B cell (primary cell): Measurements from ENCODE around the gene PRKACA. TPM values are rescaled to one million over a fixed set of nuclear protein-coding genes. Genes with fewer than 3 reads are reported as not detected.

Experiments
- ATAC-seq: fragments of 200-7000 bp; cut with Tn5 transposase; one replicate; pipeline ENCODE4 v1.10.0; 2021; ENCODE audit warnings: low read depth, mild to moderate bottlenecking, moderate number of reproducible peaks, moderate library complexity
- CTCF ChIA-PET: fragments of 350-600 bp; sonication (Branson Sonifier 250); formaldehyde crosslinking; loops from one replicate; lab custom pipeline; 2021; ENCODE audit warnings: antibody characterized with exemption, inconsistent platforms; lab: Charles Lee
- POLR2A ChIA-PET: fragments of 350-600 bp; sonication (Branson Sonifier 250); formaldehyde crosslinking; loops from one replicate; lab custom pipeline; 2021; ENCODE audit warnings: antibody characterized with exemption; lab: Charles Lee
- DNase-seq: peaks from one replicate; pipeline ENCODE4 v3.0.0; 2013
- H2AFZ ChIP-seq: 2 replicates; pipeline ENCODE4 v1.6.1; 2012; ENCODE audit warnings: mild to moderate bottlenecking, low read depth, low read length; ENCODE audit not compliant: insufficient read depth, poor library complexity, severe bottlenecking
- H3K27ac ChIP-seq, 2 donors: 1 replicate in 1 of 2; 2 replicates in 1 of 2; pipeline ENCODE4 v1.5.1; 2012 to 2013; ENCODE audit warnings: low read length in 2 of 2, mild to moderate bottlenecking in 2 of 2, moderate library complexity in 1 of 2
- H3K27me3 ChIP-seq, 4 experiments: fragments of 200-600 bp in 1 of 4; sonication (generic) in 1 of 4; replicated peaks in 1 of 4; 1 replicate in 2 of 4; 2 replicates in 2 of 4; pipeline versions ENCODE4 v1.6.1 to v1.7.0; 2013 to 2016; ENCODE audit warnings: low read length in 3 of 4, mild to moderate bottlenecking in 2 of 4, mixed read lengths in 1 of 4, moderate library complexity in 1 of 4; ENCODE audit not compliant: insufficient read depth in 4 of 4, control insufficient read depth in 3 of 4; ENCODE audit errors: control extremely low read depth in 1 of 4
- H3K36me3 ChIP-seq, 2 experiments: replicated peaks in 1 of 2; 1 replicate in 1 of 2; 2 replicates in 1 of 2; pipeline versions ENCODE4 v1.6.1 to v1.7.1; 2013; ENCODE audit warnings: low read length in 1 of 2; ENCODE audit not compliant: insufficient read depth in 2 of 2, control insufficient read depth in 1 of 2; ENCODE audit errors: control extremely low read depth in 1 of 2, extremely low read depth in 1 of 2
- H3K4me1 ChIP-seq, 2 donors: fragments of 200-600 bp in 1 of 2; sonication (generic) in 1 of 2; 1 replicate in 1 of 2; 2 replicates in 1 of 2; pipeline versions ENCODE4 v1.5.1 to v1.6.1; 2013 to 2017; ENCODE audit warnings: low read length in 2 of 2; ENCODE audit not compliant: control insufficient read depth in 2 of 2, insufficient read depth in 2 of 2
- H3K4me2 ChIP-seq: replicated peaks from 2 replicates; pipeline ENCODE3; 2012; ENCODE audit warnings: mild to moderate bottlenecking, low read depth, low read length; ENCODE audit not compliant: poor library complexity, severe bottlenecking
- H3K4me3 ChIP-seq, 5 experiments: fragments of 200-600 bp in 1 of 5; sonication (generic) in 1 of 5; 1 replicate in 3 of 5; 2 replicates in 2 of 5; pipeline versions ENCODE4 v1.5.1 to v1.7.0; 2011 to 2016; ENCODE audit warnings: low read length in 4 of 5, mild to moderate bottlenecking in 4 of 5, low read depth in 2 of 5, control low read depth in 1 of 5, moderate library complexity in 1 of 5; ENCODE audit not compliant: insufficient read depth in 1 of 5; ENCODE audit errors: control extremely low read depth in 1 of 5, extremely low read depth in 1 of 5
- H3K79me2 ChIP-seq: fragments of 200-600 bp; sonication (generic); one replicate; pipeline ENCODE4 v1.6.0; 2016; ENCODE audit warnings: low read length; ENCODE audit not compliant: control insufficient read depth, insufficient read depth
- H3K9ac ChIP-seq: fragments of 200-600 bp; sonication (generic); 2 replicates; pipeline ENCODE4 v1.6.1; 2017; ENCODE audit warnings: mild to moderate bottlenecking, low read length, moderate library complexity
- H3K9me3 ChIP-seq, 3 donors: one replicate each; pipeline versions ENCODE4 v1.6.1 to v1.7.1; 2013; ENCODE audit warnings: low read length in 2 of 3; ENCODE audit not compliant: control insufficient read depth in 2 of 3, insufficient read depth in 1 of 3; ENCODE audit errors: control extremely low read depth in 1 of 3
- H4K20me1 ChIP-seq: 2 replicates; pipeline ENCODE4 v1.6.0; 2012; ENCODE audit warnings: mild to moderate bottlenecking, low read length; ENCODE audit not compliant: insufficient read depth, control insufficient read depth, poor library complexity, severe bottlenecking
- H3K27ac Mint-ChIP-seq: one replicate; pipeline ENCODE4 v1.8.0; 2021; ENCODE audit warnings: mixed read lengths
- H3K27me3 Mint-ChIP-seq: one replicate; pipeline ENCODE4 v1.8.0; 2021; ENCODE audit warnings: mixed read lengths
- H3K4me1 Mint-ChIP-seq: one replicate; pipeline ENCODE4 v1.8.0; 2021; ENCODE audit warnings: mixed read lengths
- H3K4me3 Mint-ChIP-seq: one replicate; pipeline ENCODE4 v1.8.0; 2021; ENCODE audit warnings: mixed read lengths
- H3K9me3 Mint-ChIP-seq: one replicate; pipeline ENCODE4 v1.8.0; 2022; ENCODE audit warnings: mixed read lengths; ENCODE audit not compliant: insufficient read depth
- EZH2 ChIP-seq: IDR thresholded peaks from 2 replicates; pipeline ENCODE4 v1.6.1; 2012; ENCODE audit warnings: borderline replicate concordance, low read depth, mild to moderate bottlenecking, moderate library complexity, low read length; ENCODE audit not compliant: insufficient read depth, poor library complexity, severe bottlenecking
- WGBS: methylation state at CpG from one replicate; pipeline ENCODE4 v1.1.5; 2013; ENCODE audit warnings: missing lambda C conversion rate; ENCODE audit not compliant: insufficient coverage; 5-methylcytosine and 5-hydroxymethylcytosine counted together
- intact Hi-C: fragments of 100-400 bp; cut with micrococcal nuclease; formaldehyde crosslinking; loops from one replicate; pipeline ENCODE4 v1.10.0; 2022
- polyA plus RNA-seq: library from polyadenylated mRNA; depleted of rRNA; stranded (reverse); fragments of >200 nt; gene quantifications from 2 replicates; pipeline ENCODE4 v1.2.3, GENCODE V29; 2012
- total RNA-seq, 2 donors: library from RNA; stranded (reverse); fragments of 120-200 nt in 1 of 2; gene quantifications; 1 replicate in 1 of 2; 2 replicates in 1 of 2; pipeline versions ENCODE4 v1.2.3 to v1.2.4, GENCODE V29; 2013 to 2022
- TF ChIP-seq, protein P1 (sequence below): fragments of 200-600 bp; IDR thresholded peaks from one replicate; pipeline ENCODE4 v1.8.0; 2022; ENCODE audit warnings: antibody characterized with exemption, mild to moderate bottlenecking

PRKACA gene
- total and polyA plus RNA-seq, 2 donors (not counting 1 experiment from before 2014, with no cell fraction given): 36.8 to 43.0 TPM

DNA sequence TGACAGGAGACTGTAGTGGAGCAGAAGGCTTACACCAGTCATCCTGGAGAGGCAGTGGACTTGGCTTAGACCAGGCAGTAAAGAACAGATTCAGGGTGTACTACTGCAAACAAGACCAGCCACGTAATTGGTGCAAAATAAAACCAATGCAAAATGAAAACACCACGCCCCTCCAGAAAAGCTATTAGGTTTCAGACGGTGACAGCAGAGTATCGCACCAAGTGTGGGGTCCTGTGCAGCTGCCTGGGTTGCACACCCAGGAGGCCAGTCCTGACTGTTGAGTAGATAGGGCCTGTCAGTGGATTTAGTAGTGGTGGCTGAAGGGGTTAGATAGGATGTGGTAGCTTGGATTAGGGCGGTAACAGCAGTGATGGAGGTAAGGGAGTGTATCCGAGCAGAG lies 5.4 kb upstream of the PRKACA start:
- ChIA-PET POLR2A (interaction anchor here (0.7 kb wide), 1 partner anchor 50 kb away, joined by 8 read pairs; no protein-coding TSS in a partner anchor), CTCF (interaction anchor here (0.7 to 1.5 kb wide), 2 partner anchors 14 to 28 kb away, joined by 6 to 9 read pairs; partner anchors contain the start of gene ASF1B)
- no peaks in the 10 kb centered on the region for H3K79me2 ChIP-seq
- no peak overlapping the region for H3K4me3 ChIP-seq
- ATAC-seq (no peak), DNase-seq (no peak)
- H4K20me1 ChIP-seq: no peaks in the 10 kb centered on the region
- no peaks in the 10 kb centered on the region for H3K27me3 ChIP-seq
- Mint-ChIP-seq H3K4me1 (peaks cover 8% of the 10 kb centered on the region), H3K9me3 (no peaks in the 10 kb centered on the region), H3K27ac (no peak overlapping the region), H3K4me3 (no peak overlapping the region), H3K27me3 (no peaks in the 10 kb centered on the region)
- peaks cover 8 to 11% of the 10 kb centered on the region in 2 donors for H3K4me1 ChIP-seq
- H3K4me2 ChIP-seq: no peak overlapping the region
- no peak overlapping the region for H3K27ac ChIP-seq
- no peaks in the 10 kb centered on the region for H3K9me3 ChIP-seq
- TF ChIP-seq, protein P1, sequence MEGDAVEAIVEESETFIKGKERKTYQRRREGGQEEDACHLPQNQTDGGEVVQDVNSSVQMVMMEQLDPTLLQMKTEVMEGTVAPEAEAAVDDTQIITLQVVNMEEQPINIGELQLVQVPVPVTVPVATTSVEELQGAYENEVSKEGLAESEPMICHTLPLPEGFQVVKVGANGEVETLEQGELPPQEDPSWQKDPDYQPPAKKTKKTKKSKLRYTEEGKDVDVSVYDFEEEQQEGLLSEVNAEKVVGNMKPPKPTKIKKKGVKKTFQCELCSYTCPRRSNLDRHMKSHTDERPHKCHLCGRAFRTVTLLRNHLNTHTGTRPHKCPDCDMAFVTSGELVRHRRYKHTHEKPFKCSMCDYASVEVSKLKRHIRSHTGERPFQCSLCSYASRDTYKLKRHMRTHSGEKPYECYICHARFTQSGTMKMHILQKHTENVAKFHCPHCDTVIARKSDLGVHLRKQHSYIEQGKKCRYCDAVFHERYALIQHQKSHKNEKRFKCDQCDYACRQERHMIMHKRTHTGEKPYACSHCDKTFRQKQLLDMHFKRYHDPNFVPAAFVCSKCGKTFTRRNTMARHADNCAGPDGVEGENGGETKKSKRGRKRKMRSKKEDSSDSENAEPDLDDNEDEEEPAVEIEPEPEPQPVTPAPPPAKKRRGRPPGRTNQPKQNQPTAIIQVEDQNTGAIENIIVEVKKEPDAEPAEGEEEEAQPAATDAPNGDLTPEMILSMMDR: no peak
- TF ChIP-seq EZH2: no peak
- intact Hi-C loops: no loop called here
- H3K9ac ChIP-seq: no peak overlapping the region
- no peak overlapping the region for H2AFZ ChIP-seq
- 94% methylated on average over 4 of the region's 6 CpGs for WGBS
- H3K36me3 ChIP-seq: no peaks in the 10 kb centered on the region

DNA sequence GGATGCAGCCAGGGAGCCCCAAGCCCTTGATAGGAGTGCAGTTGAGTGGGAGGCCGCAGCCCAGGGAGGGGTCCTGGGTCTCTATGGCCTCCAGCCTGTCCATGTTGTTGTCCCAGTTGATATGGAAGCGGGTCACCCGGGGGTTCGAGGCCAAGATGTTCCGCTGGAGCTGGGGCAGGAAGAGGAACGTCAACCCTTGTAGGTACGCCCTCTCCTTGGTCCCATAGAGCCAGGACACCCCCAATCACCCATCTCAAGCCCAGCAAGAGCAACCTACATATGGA lies 2.9 kb upstream of the PRKACA start:
- H3K27ac Mint-ChIP-seq: no peak overlapping the region
- ATAC-seq: no peak
- no peak overlapping the region for H3K4me3 Mint-ChIP-seq
- intact Hi-C loops: no loop called here
- no peak overlapping the region for H3K4me2 ChIP-seq
- CTCF ChIA-PET: interaction anchor here (1.4 kb wide), 1 partner anchor 49 kb away, joined by 4 read pairs; no protein-coding TSS in a partner anchor
- H3K4me1 Mint-ChIP-seq: peaks cover 27% of the 10 kb centered on the region
- peaks cover 24 to 27% of the 10 kb centered on the region in 2 donors for H3K4me1 ChIP-seq
- no peak for DNase-seq
- H3K9ac ChIP-seq: no peak overlapping the region
- no peaks in the 10 kb centered on the region for H3K36me3 ChIP-seq
- no peak overlapping the region for H3K4me3 ChIP-seq
- no peak overlapping the region for H2AFZ ChIP-seq
- H4K20me1 ChIP-seq: peaks cover 18% of the 10 kb centered on the region
- no peaks in the 10 kb centered on the region for H3K27me3 Mint-ChIP-seq
- H3K9me3 ChIP-seq: no peaks in the 10 kb centered on the region
- no peaks in the 10 kb centered on the region for H3K27me3 ChIP-seq
- TF ChIP-seq, protein P1: no peak
- TF ChIP-seq EZH2: no peak
- H3K27ac ChIP-seq: no peak overlapping the region
- POLR2A ChIA-PET: no interaction called here
- peaks cover 19% of the 10 kb centered on the region for H3K79me2 ChIP-seq
- WGBS: 100% methylated on average over 6 of the region's 7 CpGs
- no peaks in the 10 kb centered on the region for H3K9me3 Mint-ChIP-seq
